Lung (tissue), 12 donors: Measurements from ENCODE around the gene CYP2A7. TPM values are rescaled to one million over a fixed set of nuclear protein-coding genes. Genes with fewer than 3 reads are reported as not detected.
"Not testable (repeated sequence)": the region's sequence is repeated elsewhere in the genome, so short reads cannot be mapped to it uniquely, and the experiment has no call there.

Source experiments
- ATAC-seq: fragments of 200-7000 bp; cut with Tn5 transposase; one replicate; pipeline ENCODE4 v1.9.1; 2020; ENCODE audit warnings: moderate number of reproducible peaks; ENCODE audit not compliant: insufficient read depth, low FRiP score
- DNase-seq, 3 donors: peaks; one replicate each; pipeline ENCODE4 v3.0.0-alpha.2; 2013 to 2017
- H3K27ac ChIP-seq, 2 donors: one replicate each; pipeline ENCODE4 v1.5.1; 2013; ENCODE audit warnings: mild to moderate bottlenecking in 2 of 2, moderate library complexity in 2 of 2, control low read depth in 1 of 2, inconsistent platforms in 1 of 2, low read depth in 1 of 2, low read length in 1 of 2
- H3K27me3 ChIP-seq, 3 donors: one replicate each; pipeline ENCODE4 v1.5.1; 2013; ENCODE audit warnings: low read length in 2 of 3; ENCODE audit not compliant: control insufficient read depth in 3 of 3, insufficient read depth in 3 of 3
- H3K36me3 ChIP-seq, 4 donors: one replicate each; pipeline ENCODE4 v1.5.1; 2013; ENCODE audit warnings: low read length in 4 of 4, mild to moderate bottlenecking in 1 of 4, moderate library complexity in 1 of 4; ENCODE audit not compliant: control insufficient read depth in 4 of 4, insufficient read depth in 4 of 4
- H3K4me1 ChIP-seq, 5 donors: one replicate each; pipeline ENCODE4 v1.5.1; 2013; ENCODE audit warnings: low read length in 5 of 5, mild to moderate bottlenecking in 2 of 5, moderate library complexity in 1 of 5; ENCODE audit not compliant: control insufficient read depth in 5 of 5, insufficient read depth in 5 of 5
- H3K4me3 ChIP-seq: one replicate; pipeline ENCODE4 v1.5.1; 2013; ENCODE audit warnings: mild to moderate bottlenecking, control low read depth, moderate library complexity
- H3K9ac ChIP-seq, 2 donors: one replicate each; pipeline ENCODE4 v1.5.1; 2013; ENCODE audit warnings: low read length in 2 of 2, control low read depth in 1 of 2; ENCODE audit not compliant: insufficient read depth in 1 of 2
- H3K9me3 ChIP-seq, 4 donors: one replicate each; pipeline ENCODE4 v1.5.1; 2013; ENCODE audit warnings: low read length in 3 of 4, mild to moderate bottlenecking in 1 of 4, moderate library complexity in 1 of 4; ENCODE audit not compliant: control insufficient read depth in 4 of 4, insufficient read depth in 3 of 4
- WGBS, 2 donors: extraction: QIAGEN DNeasy Blood & Tissue Kit; methylation state at CpG; one replicate each; pipeline ENCODE4 v1.1.7; 2013; 5-methylcytosine and 5-hydroxymethylcytosine counted together
- polyA plus RNA-seq, 2 donors: library from polyadenylated mRNA; stranded (reverse); fragments of 200-250 nt; gene quantifications; one replicate each; pipeline ENCODE4 v1.2.1, GENCODE V29; 2013
- total RNA-seq, 2 donors: library from RNA; depleted of rRNA in 1 of 2; stranded (reverse); fragments of >200 nt in 1 of 2; gene quantifications; one replicate each; pipeline ENCODE4 v1.2.1, GENCODE V29; 2014 to 2021
- TF ChIP-seq, protein P1 (sequence below): IDR thresholded peaks from 2 replicates; pipeline ENCODE4 v1.5.1; 2012; ENCODE audit warnings: mild to moderate bottlenecking; ENCODE audit errors: control extremely low read depth, extremely low read depth
- donor health status: control.
- donor health status: control.
- donor health status: Bipolar disorder and iron deficiency.
- donor health status: healthy.
- donor health status: DM: yes; HTN: yes; CAD: no.

CYP2A7 gene
- total and polyA plus RNA-seq, 4 donors = 0.11 to 1.6 (median 0.14) TPM; not detected in 1

GRCh38 chr19:40862333-40862732 lies 19.7 kb downstream of the CYP2A7 start:
- no peak overlapping the region for H3K4me3 ChIP-seq
- no peak for DNase-seq
- H3K4me1 ChIP-seq = no peaks in the 10 kb centered on the region
- no peaks in the 10 kb centered on the region for H3K9me3 ChIP-seq
- H3K27me3 ChIP-seq = no peaks in the 10 kb centered on the region
- no peak for ATAC-seq
- H3K36me3 ChIP-seq = no peaks in the 10 kb centered on the region
- no peak overlapping the region for H3K9ac ChIP-seq
- TF ChIP-seq, protein P1, sequence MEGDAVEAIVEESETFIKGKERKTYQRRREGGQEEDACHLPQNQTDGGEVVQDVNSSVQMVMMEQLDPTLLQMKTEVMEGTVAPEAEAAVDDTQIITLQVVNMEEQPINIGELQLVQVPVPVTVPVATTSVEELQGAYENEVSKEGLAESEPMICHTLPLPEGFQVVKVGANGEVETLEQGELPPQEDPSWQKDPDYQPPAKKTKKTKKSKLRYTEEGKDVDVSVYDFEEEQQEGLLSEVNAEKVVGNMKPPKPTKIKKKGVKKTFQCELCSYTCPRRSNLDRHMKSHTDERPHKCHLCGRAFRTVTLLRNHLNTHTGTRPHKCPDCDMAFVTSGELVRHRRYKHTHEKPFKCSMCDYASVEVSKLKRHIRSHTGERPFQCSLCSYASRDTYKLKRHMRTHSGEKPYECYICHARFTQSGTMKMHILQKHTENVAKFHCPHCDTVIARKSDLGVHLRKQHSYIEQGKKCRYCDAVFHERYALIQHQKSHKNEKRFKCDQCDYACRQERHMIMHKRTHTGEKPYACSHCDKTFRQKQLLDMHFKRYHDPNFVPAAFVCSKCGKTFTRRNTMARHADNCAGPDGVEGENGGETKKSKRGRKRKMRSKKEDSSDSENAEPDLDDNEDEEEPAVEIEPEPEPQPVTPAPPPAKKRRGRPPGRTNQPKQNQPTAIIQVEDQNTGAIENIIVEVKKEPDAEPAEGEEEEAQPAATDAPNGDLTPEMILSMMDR = no peak
- WGBS, 2 donors = 96 to 98% methylated on average over 3 of the region's 3 CpGs
- no peak overlapping the region for H3K27ac ChIP-seq

DNA sequence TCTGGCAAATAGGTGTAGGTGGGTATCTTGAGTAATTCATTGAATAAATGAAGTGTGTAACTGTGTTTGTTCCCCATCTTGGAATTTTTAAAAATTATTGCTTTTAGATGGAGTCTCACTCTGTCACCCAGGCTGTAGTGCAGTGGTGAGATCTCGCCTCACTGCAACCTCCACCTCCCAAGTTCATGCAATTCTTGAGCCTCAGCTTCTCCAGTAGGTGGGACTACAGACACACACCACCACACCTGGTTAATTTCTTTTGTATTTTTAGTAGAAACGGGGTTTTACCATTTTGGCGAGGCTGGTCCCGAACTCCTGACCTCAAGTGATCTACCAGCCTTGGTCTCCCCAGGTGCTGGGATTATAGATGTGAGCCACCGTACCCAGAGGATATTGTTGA lies 23.9 kb downstream of the CYP2A7 start:
- ATAC-seq = no peak
- DNase-seq = no peak
- TF ChIP-seq, protein P1 = no peak
- WGBS, 2 donors = 91 to 93% methylated on average over 5 of the region's 5 CpGs
- Histone ChIP-seq H3K27ac (no peak overlapping the region), H3K36me3 (no peaks in the 10 kb centered on the region), H3K27me3 (no peaks in the 10 kb centered on the region), H3K4me3 (no peak overlapping the region), H3K4me1 (no peaks in the 10 kb centered on the region), H3K9me3 (no peaks in the 10 kb centered on the region), H3K9ac (no peak overlapping the region)

- H3K4me1 ChIP-seq, H3K27ac ChIP-seq, H3K36me3 ChIP-seq, H3K9ac ChIP-seq, H3K4me3 ChIP-seq, DNase-seq, H3K9me3 ChIP-seq, ATAC-seq: not testable (repeated sequence)
- peaks cover 0 to 13% (median 7%) of the 10 kb centered on the region in 3 donors for H3K27me3 ChIP-seq
- 62 to 71% methylated on average over 2 of the region's 3 CpGs for WGBS, 2 donors
These were observed 29.4 kb downstream of the CYP2A7 start for GRCh38 chr19:40852467-40853152.

DNA sequence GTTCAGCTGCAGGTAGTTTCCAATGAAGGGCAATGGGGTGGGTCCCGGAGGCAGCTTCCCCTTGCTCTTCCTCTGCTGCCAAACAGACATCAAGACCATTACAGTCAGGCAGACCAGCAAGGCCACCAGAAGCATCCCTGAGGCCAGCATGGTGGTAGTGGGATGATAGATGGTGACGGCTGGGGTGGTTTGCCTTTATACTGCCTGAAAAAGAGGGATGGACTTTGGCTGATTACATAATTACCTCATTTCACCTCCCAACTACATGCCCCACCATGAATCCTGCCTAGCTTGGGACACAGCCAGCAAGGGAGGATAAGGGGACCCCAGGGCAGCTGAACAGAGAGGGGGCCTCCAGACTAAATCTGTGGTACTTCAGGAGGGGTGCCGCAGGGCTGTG lies 31.8 kb downstream of the CYP2A7 start, which contains the start of gene CYP2A6:
CYP2A6 (minus strand) TSS at position 171 of the 400 bp plus-strand sequence; CDS start at position 150, 21 bp downstream.
- not testable (repeated sequence) for H3K27ac ChIP-seq, H3K36me3 ChIP-seq, H3K9me3 ChIP-seq, H3K4me3 ChIP-seq, H3K9ac ChIP-seq, ATAC-seq, DNase-seq, H3K4me1 ChIP-seq
- H3K27me3 ChIP-seq = peaks cover 0 to 13% (median 7%) of the 10 kb centered on the region in 3 donors
- WGBS, 2 donors = 90 to 97% methylated on average over 3 of the region's 3 CpGs

DNA sequence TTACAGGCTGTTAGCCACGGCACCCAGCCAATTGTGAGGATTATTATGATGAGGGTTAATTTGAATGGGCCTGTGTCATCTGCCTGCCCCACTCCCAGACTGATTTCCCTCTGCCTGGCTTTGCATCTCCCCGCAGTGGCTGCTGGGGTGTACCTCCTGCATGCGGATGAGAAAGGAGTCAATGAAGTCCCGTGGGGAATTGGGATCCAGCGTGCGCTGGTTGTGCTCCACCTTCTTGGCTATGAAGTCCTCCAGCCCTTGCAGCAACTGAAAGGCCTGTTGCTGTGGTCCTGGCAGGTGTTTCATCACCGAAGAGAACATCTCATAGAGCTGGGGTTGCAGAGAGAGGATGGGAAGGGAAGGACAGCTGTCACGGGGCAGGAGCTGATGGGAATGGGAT lies 35.3 kb downstream of the CYP2A7 start:
- not testable (repeated sequence) for H3K9ac ChIP-seq, H3K36me3 ChIP-seq, H3K4me1 ChIP-seq, H3K4me3 ChIP-seq, H3K9me3 ChIP-seq, ATAC-seq, H3K27ac ChIP-seq, DNase-seq
- WGBS, 2 donors = 90 to 93% methylated on average over 7 to 8 of the region's 8 CpGs
- H3K27me3 ChIP-seq = peaks cover 0 to 11% (median 7%) of the 10 kb centered on the region in 3 donors

DNA sequence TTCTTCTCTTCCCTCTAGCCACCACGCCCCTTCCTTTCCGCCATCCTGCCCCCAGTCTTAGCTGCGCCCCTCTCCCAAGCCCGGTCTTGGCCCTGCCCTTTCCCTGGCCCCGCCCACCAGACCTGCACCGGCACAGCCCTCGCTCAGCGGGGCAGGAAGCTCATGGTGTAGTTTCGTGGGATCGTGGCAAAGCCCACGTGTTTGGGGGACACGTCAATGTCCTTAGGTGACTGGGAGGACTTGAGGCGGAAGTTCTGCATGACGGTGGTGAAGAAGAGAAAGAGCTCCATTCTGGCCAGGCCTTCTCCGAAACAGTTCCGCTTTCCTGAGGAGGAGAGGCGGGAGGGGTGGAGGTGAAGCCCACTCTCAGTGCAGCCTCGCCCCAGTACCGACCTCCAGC lies 38.4 kb downstream of the CYP2A7 start:
- DNase-seq, H3K4me1 ChIP-seq, H3K36me3 ChIP-seq, H3K27ac ChIP-seq, H3K9me3 ChIP-seq, H3K27me3 ChIP-seq, H3K4me3 ChIP-seq, H3K9ac ChIP-seq: not testable (repeated sequence)
- peak; percentile 81 for ATAC-seq
- 2 to 6% methylated on average over 14 to 15 of the region's 19 CpGs for WGBS, 2 donors
